ENCODE data around the gene CAVIN2.
A peak's percentile ranks its signal among the peaks of the same experiment; 100 is the strongest.

Gene CAVIN2

DNA sequence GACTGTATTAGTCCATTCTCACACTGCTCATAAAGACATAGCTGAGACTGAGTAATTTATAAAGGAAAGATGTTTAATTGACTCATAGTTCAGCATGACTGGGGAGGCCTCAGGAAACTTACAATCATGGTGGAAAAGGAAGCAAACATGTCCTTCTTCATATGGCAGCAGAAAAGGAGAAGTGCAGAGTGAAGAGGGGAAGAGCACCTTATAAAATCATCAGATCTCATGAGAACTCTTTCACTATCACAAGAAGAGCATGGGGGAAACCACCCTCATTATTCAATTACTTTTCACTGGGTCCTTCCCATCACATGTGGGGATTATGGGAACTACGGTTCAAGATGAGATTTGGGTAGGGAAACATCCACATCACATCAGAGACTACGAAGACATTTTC lies 43.0 kb upstream of the CAVIN2 start:
- no peak overlapping the region for H3K4me3 ChIP-seq (replicated peaks; ENCODE audit: low read depth, low read length)
- DNase-seq (ENCODE audit: extremely low read depth, low read depth), result no peak
- TF ChIP-seq, protein P1, sequence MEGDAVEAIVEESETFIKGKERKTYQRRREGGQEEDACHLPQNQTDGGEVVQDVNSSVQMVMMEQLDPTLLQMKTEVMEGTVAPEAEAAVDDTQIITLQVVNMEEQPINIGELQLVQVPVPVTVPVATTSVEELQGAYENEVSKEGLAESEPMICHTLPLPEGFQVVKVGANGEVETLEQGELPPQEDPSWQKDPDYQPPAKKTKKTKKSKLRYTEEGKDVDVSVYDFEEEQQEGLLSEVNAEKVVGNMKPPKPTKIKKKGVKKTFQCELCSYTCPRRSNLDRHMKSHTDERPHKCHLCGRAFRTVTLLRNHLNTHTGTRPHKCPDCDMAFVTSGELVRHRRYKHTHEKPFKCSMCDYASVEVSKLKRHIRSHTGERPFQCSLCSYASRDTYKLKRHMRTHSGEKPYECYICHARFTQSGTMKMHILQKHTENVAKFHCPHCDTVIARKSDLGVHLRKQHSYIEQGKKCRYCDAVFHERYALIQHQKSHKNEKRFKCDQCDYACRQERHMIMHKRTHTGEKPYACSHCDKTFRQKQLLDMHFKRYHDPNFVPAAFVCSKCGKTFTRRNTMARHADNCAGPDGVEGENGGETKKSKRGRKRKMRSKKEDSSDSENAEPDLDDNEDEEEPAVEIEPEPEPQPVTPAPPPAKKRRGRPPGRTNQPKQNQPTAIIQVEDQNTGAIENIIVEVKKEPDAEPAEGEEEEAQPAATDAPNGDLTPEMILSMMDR (IDR thresholded peaks at IDR 0.05; ENCODE audit: low read depth, low read length, missing control alignments), result no peak

DNA sequence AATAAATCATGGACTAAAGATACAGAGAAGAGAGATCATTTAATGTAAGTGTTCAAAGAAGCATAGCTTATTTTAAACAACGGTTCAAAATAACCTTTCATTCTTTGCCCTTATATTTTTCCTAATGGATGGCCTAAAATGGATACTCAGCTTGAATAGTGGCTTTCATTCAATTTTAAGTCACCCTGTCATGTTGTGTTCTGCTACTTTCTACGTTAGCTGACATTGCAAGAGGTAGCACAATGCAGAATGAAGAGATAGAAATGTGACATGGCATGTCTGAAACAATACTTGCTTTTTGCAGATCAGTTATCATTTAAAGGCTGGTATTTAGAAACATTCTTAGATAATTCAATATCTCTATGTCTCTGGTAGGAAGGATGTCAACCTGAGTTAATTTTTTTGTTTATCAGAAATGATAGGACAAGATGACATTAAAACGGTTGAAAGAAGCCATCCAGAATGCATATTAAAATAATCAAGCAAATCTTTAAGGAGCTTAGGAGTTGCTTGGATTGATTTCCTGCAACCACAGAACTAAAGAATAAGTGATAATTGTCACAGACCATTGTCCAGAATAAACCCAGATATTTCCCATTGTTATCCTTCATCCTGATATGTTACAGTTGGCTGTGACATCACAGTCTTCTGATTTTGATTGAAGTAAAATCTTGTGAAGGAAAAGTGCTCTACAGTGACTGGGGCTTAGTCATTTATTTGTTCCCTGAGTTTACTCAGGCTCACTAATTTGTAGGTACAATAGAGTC lies 41.7 kb upstream of the CAVIN2 start:
- TF ChIP-seq, protein P1 (IDR thresholded peaks at IDR 0.05; ENCODE audit: low read depth, low read length, missing control alignments), result no peak
- DNase-seq (ENCODE audit: extremely low read depth, low read depth), result no peak

DNA sequence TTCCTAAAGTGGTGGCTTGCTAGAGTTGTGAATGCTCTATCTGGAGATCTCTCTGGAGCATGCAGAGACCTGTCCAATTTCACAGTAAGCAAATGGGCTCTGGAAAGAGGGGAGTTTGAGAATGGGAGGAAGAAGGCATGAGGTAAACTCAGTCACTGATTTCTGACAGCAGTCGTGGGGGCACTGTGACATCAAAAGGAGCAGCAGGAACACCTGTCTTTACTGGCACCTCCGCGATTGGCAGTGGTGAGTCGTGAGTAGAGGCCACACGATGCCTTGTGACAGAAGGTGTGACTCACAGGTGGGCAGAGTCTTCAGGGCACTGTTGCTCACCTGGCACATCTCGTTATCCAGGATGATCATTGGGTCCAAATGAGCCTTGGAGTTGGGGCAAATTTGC lies 38.8 kb upstream of the CAVIN2 start:
- TF ChIP-seq, protein P1 (IDR thresholded peaks at IDR 0.05; ENCODE audit: low read depth, low read length, missing control alignments), result no peak
- DNase-seq (ENCODE audit: extremely low read depth, low read depth), result no peak
- no peak overlapping the region for H3K4me3 ChIP-seq (replicated peaks; ENCODE audit: low read depth, low read length)

More for the DNA sequence above, 41.7 kb upstream of the CAVIN2 start:
- no peak overlapping the region for H3K4me3 ChIP-seq (replicated peaks; ENCODE audit: low read depth, low read length)

GRCh38 chr2:191885098-191885497 lies 38.2 kb upstream of the CAVIN2 start:
- TF ChIP-seq, protein P1 (IDR thresholded peaks at IDR 0.05; ENCODE audit: low read depth, low read length, missing control alignments), result no peak
- no peak for DNase-seq (ENCODE audit: extremely low read depth, low read depth)

GRCh38 chr2:191881982-191882816 lies 35.3 kb upstream of the CAVIN2 start:
- TF ChIP-seq, protein P1 (IDR thresholded peaks at IDR 0.05; ENCODE audit: low read depth, low read length, missing control alignments), result no peak
- H3K4me3 ChIP-seq (replicated peaks; ENCODE audit: low read depth, low read length), result no peak overlapping the region

More at GRCh38 chr2:191885098-191885497, 38.2 kb upstream of the CAVIN2 start:
- H3K4me3 ChIP-seq (replicated peaks; ENCODE audit: low read depth, low read length), result no peak overlapping the region

GRCh38 chr2:191878548-191879279 lies 31.8 kb upstream of the CAVIN2 start:
- no peak overlapping the region for H3K4me3 ChIP-seq (replicated peaks; ENCODE audit: low read depth, low read length)
- TF ChIP-seq, protein P1 (IDR thresholded peaks at IDR 0.05; ENCODE audit: low read depth, low read length, missing control alignments), result no peak
- peak; percentile 61 for DNase-seq (ENCODE audit: extremely low read depth, low read depth)

More at GRCh38 chr2:191881982-191882816, 35.3 kb upstream of the CAVIN2 start:
- no peak for DNase-seq (ENCODE audit: extremely low read depth, low read depth)
